K562 (cell line): Measurements from ENCODE around the gene DOLK. TPM values are rescaled to one million over a fixed set of nuclear protein-coding genes. Genes with fewer than 3 reads are reported as not detected.

ENCODE experiments used
- ATAC-seq: fragments of 200-7000 bp; cut with Tn5 transposase; 3 replicates; pipeline ENCODE4 v1.9.1; 2020; ENCODE audit warnings: moderate library complexity
- BruUV-seq: library from RNA; stranded (reverse); fragments of 400-500 nt; replicated peaks from 2 replicates; lab custom pipeline; 2021; lab: Mats Ljungman, UMichigan
- CTCF ChIA-PET: fragments of 300-600 bp; formaldehyde crosslinking; extraction: SDS; loops from one replicate; lab custom pipeline; 2021; ENCODE audit warnings: low intra/inter-chr PET ratio; lab: Yijun Ruan, JAX
- POLR2A ChIA-PET: fragments of 300-600, 350-650 bp; sonication (Branson Sonifier 250); formaldehyde crosslinking; extraction: SDS; loops from one replicate; lab custom pipeline; 2021; ENCODE audit warnings: antibody characterized with exemption, inconsistent platforms; lab: Yijun Ruan, JAX
- DNase-seq, 4 experiments: peaks; one replicate each; pipeline versions ENCODE4 v3.0.0 to v3.0.0-alpha.2; 2011 to 2018; ENCODE audit warnings: low spot score in 3 of 4, mixed read lengths in 3 of 4; ENCODE audit errors: extremely low read depth in 1 of 4
- FAIRE-seq: peaks from 2 replicates; lab custom pipeline; 2011; peaks lifted over from hg19 to GRCh38; lab: Jason Lieb, UNC
- H2AFZ ChIP-seq: 2 replicates; pipeline ENCODE4 v1.6.0; 2011; ENCODE audit warnings: low read depth, low read length, control low read depth, inconsistent platforms
- H3K27ac ChIP-seq: fragments of 200-600 bp; 3 replicates; pipeline ENCODE4 v1.8.0; 2011; ENCODE audit warnings: low read depth, mild to moderate bottlenecking, control low read depth, inconsistent platforms, low read length, moderate library complexity, mixed read lengths; ENCODE audit errors: extremely low read depth
- H3K27me3 ChIP-seq, 2 experiments: fragments of 300-600 bp in 1 of 2; 2 replicates in 1 of 2; 3 replicates in 1 of 2; pipeline versions ENCODE4 v1.6.0 to v1.8.0; 2011; ENCODE audit warnings: inconsistent platforms in 2 of 2, low read length in 2 of 2, mild to moderate bottlenecking in 1 of 2, mixed read lengths in 1 of 2, moderate library complexity in 1 of 2; ENCODE audit not compliant: control insufficient read depth in 2 of 2, insufficient read depth in 2 of 2
- H3K36me3 ChIP-seq: fragments of 300-600 bp; 3 replicates; pipeline ENCODE4 v1.8.0; 2011; ENCODE audit warnings: mild to moderate bottlenecking, low read length, inconsistent platforms; ENCODE audit not compliant: control insufficient read depth, insufficient read depth
- H3K4me1 ChIP-seq, 2 experiments: fragments of 200-600 bp in 1 of 2; replicated peaks in 1 of 2; 2 replicates in 1 of 2; 3 replicates in 1 of 2; pipeline versions ENCODE4 v1.5.1 to v1.8.0; 2011; ENCODE audit warnings: inconsistent platforms in 2 of 2, low read length in 2 of 2, mild to moderate bottlenecking in 1 of 2, mixed read lengths in 1 of 2, moderate library complexity in 1 of 2; ENCODE audit not compliant: control insufficient read depth in 2 of 2, insufficient read depth in 2 of 2
- H3K4me2 ChIP-seq: 2 replicates; pipeline ENCODE4 v1.6.1; 2011; ENCODE audit warnings: low read length, control low read depth, inconsistent platforms, mixed read lengths; ENCODE audit not compliant: insufficient read depth
- H3K4me3 ChIP-seq: fragments of 200-600 bp; sonication (generic), shearing (Covaris generic); 2 replicates; pipeline ENCODE4 v1.5.1; 2016; ENCODE audit warnings: control low read depth, inconsistent platforms
- H3K79me2 ChIP-seq: fragments of 200-600 bp; 3 replicates; pipeline ENCODE4 v1.8.0; 2011; ENCODE audit warnings: low read length, inconsistent platforms; ENCODE audit not compliant: control insufficient read depth, insufficient read depth
- H3K9ac ChIP-seq, 2 experiments: 2 replicates each; pipeline versions ENCODE4 v1.6.0 to v1.6.1; 2011; ENCODE audit warnings: low read depth in 2 of 2, low read length in 2 of 2, control low read depth in 1 of 2, inconsistent platforms in 1 of 2, mild to moderate bottlenecking in 1 of 2, mixed read lengths in 1 of 2; ENCODE audit not compliant: insufficient read depth in 1 of 2
- H3K9me1 ChIP-seq: one replicate; pipeline ENCODE4 v1.6.0; 2011; ENCODE audit warnings: inconsistent platforms, mild to moderate bottlenecking, low read length, moderate library complexity; ENCODE audit not compliant: control insufficient read depth, insufficient read depth
- H3K9me3 ChIP-seq: replicated peaks from 2 replicates; pipeline ENCODE4 v1.5.1; 2011; ENCODE audit warnings: low read depth, low read length, inconsistent platforms; ENCODE audit not compliant: control insufficient read depth, insufficient read depth
- H4K20me1 ChIP-seq: replicated peaks from 2 replicates; pipeline ENCODE4 v1.6.1; 2011; ENCODE audit warnings: low read length, inconsistent platforms, mixed read lengths; ENCODE audit not compliant: control insufficient read depth, insufficient read depth
- BRCA1 ChIP-seq, 2 experiments: fragments of 450-650 bp in 1 of 2; sonication (generic) in 1 of 2; formaldehyde crosslinking in 1 of 2; IDR thresholded peaks; 2 replicates each; pipeline versions ENCODE4 v1.5.0 to v1.6.1; 2017 to 2020; ENCODE audit warnings: mild to moderate bottlenecking in 1 of 2, missing genetic modification reagents in 1 of 2
- CBX3 ChIP-seq, 2 experiments: IDR thresholded peaks; 1 replicate in 1 of 2; 2 replicates in 1 of 2; pipeline ENCODE4 v1.6.1; 2012; ENCODE audit warnings: inconsistent platforms in 2 of 2, low read length in 2 of 2, borderline replicate concordance in 1 of 2, control low read depth in 1 of 2
- POLR3G ChIP-seq: IDR thresholded peaks from 2 replicates; pipeline ENCODE4 v1.6.1; 2011; ENCODE audit not compliant: insufficient read length, insufficient replicate concordance; ENCODE audit errors: extremely low read depth
- ZNF140 ChIP-seq: fragments of 250-450 bp; sonication (Bioruptor Pico); IDR thresholded peaks from 2 replicates; pipeline ENCODE4 v1.8.0; 2021; ENCODE audit warnings: moderate library complexity, mild to moderate bottlenecking, inconsistent platforms
- ZNF785 ChIP-seq: fragments of 250-450 bp; sonication (Bioruptor Pico); IDR thresholded peaks from 2 replicates; pipeline ENCODE4 v1.4.0; 2020; ENCODE audit warnings: mild to moderate bottlenecking
- WGBS: fragments of 100-300 bp; shearing (Covaris generic); methylation state at CpG from one replicate; pipeline ENCODE4 v1.1.6; 2016; ENCODE audit warnings: low coverage, mixed read lengths; ENCODE audit not compliant: insufficient coverage; ENCODE audit errors: missing lambda C conversion rate; 5-methylcytosine and 5-hydroxymethylcytosine counted together
- in situ Hi-C: fragments of 300-500 bp; cut with MboI; formaldehyde crosslinking; loops from 4 replicates; pipeline ENCODE4 v1.15.0; 2018; ENCODE audit warnings: inconsistent platforms, mixed read lengths
- intact Hi-C: fragments of 100-400 bp; cut with micrococcal nuclease; formaldehyde crosslinking; loops from 2 replicates; pipeline ENCODE4 v1.14.2; 2022
- polyA plus RNA-seq, 8 experiments: library from polyadenylated mRNA; depleted of rRNA in 4 of 8; stranded (reverse) in 5 of 8; unstranded in 3 of 8; fragments of >200 nt; fragmentation: Nextera tagmentation in 2 of 8; fragmentation: Illumina TruSeq in 1 of 8; extraction: Ambion mirVana in 2 of 8; extraction: Trizol in 1 of 8; gene quantifications; 2 replicates each; pipeline versions ENCODE4 v1.2.1 to v1.2.3, GENCODE V29; 2011 to 2014; ENCODE audit warnings: inconsistent platforms in 1 of 8, missing spikeins in 1 of 8
- total RNA-seq, 7 experiments: library from RNA; depleted of rRNA in 6 of 7; stranded (reverse); fragments of >200 nt in 6 of 7; fragmentation: Illumina TruSeq in 2 of 7; extraction: Trizol in 2 of 7; gene quantifications; 2 replicates each; pipeline versions ENCODE4 v1.2.1 to v1.2.3, GENCODE V29; 2011 to 2021; ENCODE audit warnings: low replicate concordance in 1 of 7
- TF ChIP-seq, protein P1 (sequence below): fragments of 450-650 bp; IDR thresholded peaks from 2 replicates; pipeline ENCODE4 v1.7.1; 2018; ENCODE audit warnings: mild to moderate bottlenecking, low read depth; ENCODE audit not compliant: partially characterized antibody
- TF ChIP-seq, protein P2 (sequence below): sonication (generic); formaldehyde crosslinking; IDR thresholded peaks from 2 replicates; pipeline ENCODE4 v1.8.1; 2023; ENCODE audit warnings: mild to moderate bottlenecking, missing genetic modification reagents

The DOLK gene
- total and polyA plus RNA-seq, 9 of the 15 experiments (the other 6 are each of a cell fraction or from before 2014, with no cell fraction given), result 2.6 to 14.2 (median 11.7) TPM

DNA sequence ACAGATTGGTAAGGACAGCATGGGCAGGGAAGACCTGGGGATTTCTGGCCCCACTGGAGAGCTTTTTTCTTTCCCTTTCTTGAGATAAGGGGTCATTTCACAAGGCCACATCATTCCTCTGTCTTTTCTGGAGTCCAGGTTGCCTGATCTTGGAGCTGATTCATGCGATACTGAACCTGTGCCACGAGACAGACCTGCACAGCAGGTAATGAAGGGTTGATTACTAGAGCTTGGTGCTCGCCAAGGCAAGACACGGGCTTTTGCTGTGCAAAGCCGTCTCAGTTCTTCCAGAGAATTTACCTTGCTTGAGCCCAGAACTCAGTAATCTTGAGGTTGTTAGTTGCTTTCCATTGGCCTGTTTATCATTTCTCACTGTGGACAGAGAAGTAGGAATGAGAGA is 39.3 kb upstream of the DOLK start (continued):
- TF ChIP-seq, protein P1, sequence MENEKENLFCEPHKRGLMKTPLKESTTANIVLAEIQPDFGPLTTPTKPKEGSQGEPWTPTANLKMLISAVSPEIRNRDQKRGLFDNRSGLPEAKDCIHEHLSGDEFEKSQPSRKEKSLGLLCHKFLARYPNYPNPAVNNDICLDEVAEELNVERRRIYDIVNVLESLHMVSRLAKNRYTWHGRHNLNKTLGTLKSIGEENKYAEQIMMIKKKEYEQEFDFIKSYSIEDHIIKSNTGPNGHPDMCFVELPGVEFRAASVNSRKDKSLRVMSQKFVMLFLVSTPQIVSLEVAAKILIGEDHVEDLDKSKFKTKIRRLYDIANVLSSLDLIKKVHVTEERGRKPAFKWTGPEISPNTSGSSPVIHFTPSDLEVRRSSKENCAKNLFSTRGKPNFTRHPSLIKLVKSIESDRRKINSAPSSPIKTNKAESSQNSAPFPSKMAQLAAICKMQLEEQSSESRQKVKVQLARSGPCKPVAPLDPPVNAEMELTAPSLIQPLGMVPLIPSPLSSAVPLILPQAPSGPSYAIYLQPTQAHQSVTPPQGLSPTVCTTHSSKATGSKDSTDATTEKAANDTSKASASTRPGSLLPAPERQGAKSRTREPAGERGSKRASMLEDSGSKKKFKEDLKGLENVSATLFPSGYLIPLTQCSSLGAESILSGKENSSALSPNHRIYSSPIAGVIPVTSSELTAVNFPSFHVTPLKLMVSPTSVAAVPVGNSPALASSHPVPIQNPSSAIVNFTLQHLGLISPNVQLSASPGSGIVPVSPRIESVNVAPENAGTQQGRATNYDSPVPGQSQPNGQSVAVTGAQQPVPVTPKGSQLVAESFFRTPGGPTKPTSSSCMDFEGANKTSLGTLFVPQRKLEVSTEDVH, result no peak
- TF ChIP-seq, protein P2, sequence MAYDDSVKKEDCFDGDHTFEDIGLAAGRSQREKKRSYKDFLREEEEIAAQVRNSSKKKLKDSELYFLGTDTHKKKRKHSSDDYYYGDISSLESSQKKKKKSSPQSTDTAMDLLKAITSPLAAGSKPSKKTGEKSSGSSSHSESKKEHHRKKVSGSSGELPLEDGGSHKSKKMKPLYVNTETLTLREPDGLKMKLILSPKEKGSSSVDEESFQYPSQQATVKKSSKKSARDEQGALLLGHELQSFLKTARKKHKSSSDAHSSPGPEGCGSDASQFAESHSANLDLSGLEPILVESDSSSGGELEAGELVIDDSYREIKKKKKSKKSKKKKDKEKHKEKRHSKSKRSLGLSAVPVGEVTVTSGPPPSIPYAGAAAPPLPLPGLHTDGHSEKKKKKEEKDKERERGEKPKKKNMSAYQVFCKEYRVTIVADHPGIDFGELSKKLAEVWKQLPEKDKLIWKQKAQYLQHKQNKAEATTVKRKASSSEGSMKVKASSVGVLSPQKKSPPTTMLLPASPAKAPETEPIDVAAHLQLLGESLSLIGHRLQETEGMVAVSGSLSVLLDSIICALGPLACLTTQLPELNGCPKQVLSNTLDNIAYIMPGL (CRISPR knock-in tag), result no peak
- no peak for TF ChIP-seq ZNF785 (CRISPR knock-in tag)
- TF ChIP-seq, all 486 proteins: peak for 0

DNA sequence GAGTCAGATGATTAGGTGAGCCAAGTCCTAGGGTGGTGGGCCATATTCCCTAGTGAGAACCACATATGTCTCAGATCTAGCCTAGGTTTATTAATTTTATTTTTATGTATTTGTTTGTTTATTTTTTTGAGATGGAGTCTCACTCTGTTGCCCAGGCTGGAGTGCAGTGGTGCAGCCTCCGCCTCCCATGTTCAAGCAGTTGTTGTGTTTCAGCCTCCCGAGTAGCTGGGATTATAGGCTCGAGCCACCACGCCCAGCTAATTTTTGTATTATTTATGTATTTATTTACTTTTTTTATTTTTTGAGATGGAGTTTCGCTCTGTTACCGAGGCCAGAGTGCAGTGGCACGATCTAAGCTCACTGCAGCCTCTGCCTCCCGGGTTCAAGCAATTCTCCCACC is 36.1 kb upstream of the DOLK start:
- H3K9ac ChIP-seq, result no peak overlapping the region
- H3K4me3 ChIP-seq, result no peak overlapping the region
- ChIA-PET CTCF (no interaction called here), POLR2A (no interaction called here)
- no peaks in the 10 kb centered on the region for H3K9me3 ChIP-seq
- no peak overlapping the region for H3K4me2 ChIP-seq
- FAIRE-seq (no peak), ATAC-seq (no peak), DNase-seq (no peak)
- in situ Hi-C loops (no loop called here), intact Hi-C loops (no loop called here)
- no peak overlapping the region for H2AFZ ChIP-seq
- no peaks in the 10 kb centered on the region for H3K27me3 ChIP-seq
- WGBS, result 98% methylated on average over 8 of the region's 8 CpGs
- no TSS peak for BruUV-seq
- H4K20me1 ChIP-seq, result no peaks in the 10 kb centered on the region
- H3K4me1 ChIP-seq, result no peaks in the 10 kb centered on the region
- TF ChIP-seq ZNF140 (no peak), POLR3G (no peak), BRCA1 (IDR thresholded peaks at IDR 0.05) (no peak), BRCA1 (CRISPR knock-in tag; IDR thresholded peaks at IDR 0.05) (no peak), CBX3 (IDR thresholded peaks at IDR 0.05; ENCODE audit: borderline replicate concordance in 1 of 2, low read length in 2 of 2) (no peak)
- no peaks in the 10 kb centered on the region for H3K9me1 ChIP-seq
- peaks cover 95% of the 10 kb centered on the region for H3K36me3 ChIP-seq
- no peaks in the 10 kb centered on the region for H3K79me2 ChIP-seq
- no peak overlapping the region for H3K27ac ChIP-seq
